ENCODE data around the gene ANKRD12.

- TF ChIP-seq, protein P1, sequence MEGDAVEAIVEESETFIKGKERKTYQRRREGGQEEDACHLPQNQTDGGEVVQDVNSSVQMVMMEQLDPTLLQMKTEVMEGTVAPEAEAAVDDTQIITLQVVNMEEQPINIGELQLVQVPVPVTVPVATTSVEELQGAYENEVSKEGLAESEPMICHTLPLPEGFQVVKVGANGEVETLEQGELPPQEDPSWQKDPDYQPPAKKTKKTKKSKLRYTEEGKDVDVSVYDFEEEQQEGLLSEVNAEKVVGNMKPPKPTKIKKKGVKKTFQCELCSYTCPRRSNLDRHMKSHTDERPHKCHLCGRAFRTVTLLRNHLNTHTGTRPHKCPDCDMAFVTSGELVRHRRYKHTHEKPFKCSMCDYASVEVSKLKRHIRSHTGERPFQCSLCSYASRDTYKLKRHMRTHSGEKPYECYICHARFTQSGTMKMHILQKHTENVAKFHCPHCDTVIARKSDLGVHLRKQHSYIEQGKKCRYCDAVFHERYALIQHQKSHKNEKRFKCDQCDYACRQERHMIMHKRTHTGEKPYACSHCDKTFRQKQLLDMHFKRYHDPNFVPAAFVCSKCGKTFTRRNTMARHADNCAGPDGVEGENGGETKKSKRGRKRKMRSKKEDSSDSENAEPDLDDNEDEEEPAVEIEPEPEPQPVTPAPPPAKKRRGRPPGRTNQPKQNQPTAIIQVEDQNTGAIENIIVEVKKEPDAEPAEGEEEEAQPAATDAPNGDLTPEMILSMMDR (conservative IDR thresholded peaks at IDR 0.05; ENCODE audit: low read length), result no peak
- TF ChIP-seq EZH2phosphoT487 (IDR thresholded peaks at IDR 0.05; ENCODE audit: borderline replicate concordance), result no peak
Measured at GRCh38 chr18:9322744-9323143, 186.2 kb downstream of the ANKRD12 start.

Data from Loucy (cell line).